Rectal smooth muscle tissue (tissue), 1 donor: Measurements from ENCODE around the gene GFRA4.

Experiments
- H3K27ac ChIP-seq: one replicate; pipeline ENCODE4 v1.7.0; 2013; ENCODE audit warnings: low read depth, low read length, inconsistent platforms
- H3K27me3 ChIP-seq: one replicate; pipeline ENCODE4 v1.7.0; 2013; ENCODE audit warnings: low read length; ENCODE audit not compliant: control insufficient read depth, insufficient read depth
- H3K36me3 ChIP-seq: one replicate; pipeline ENCODE4 v1.7.0; 2013; ENCODE audit warnings: low read length; ENCODE audit not compliant: control insufficient read depth, insufficient read depth
- H3K4me1 ChIP-seq: one replicate; pipeline ENCODE4 v1.7.0; 2013; ENCODE audit warnings: low read length; ENCODE audit not compliant: control insufficient read depth, insufficient read depth
- H3K4me3 ChIP-seq: one replicate; pipeline ENCODE4 v1.7.0; 2013; ENCODE audit warnings: low read length
- H3K9ac ChIP-seq: one replicate; pipeline ENCODE4 v1.7.0; 2013; ENCODE audit warnings: low read length

GFRA4 gene

GRCh38 chr20:3667434-3668037, 4.3 kb upstream of the GFRA4 start:
- H3K4me3 ChIP-seq, result no peak overlapping the region
- H3K36me3 ChIP-seq, result peaks cover 3% of the 10 kb centered on the region
- H3K27ac ChIP-seq, result no peak overlapping the region
- no peak overlapping the region for H3K9ac ChIP-seq
- peaks cover 12% of the 10 kb centered on the region for H3K27me3 ChIP-seq
- H3K4me1 ChIP-seq, result no peaks in the 10 kb centered on the region

DNA sequence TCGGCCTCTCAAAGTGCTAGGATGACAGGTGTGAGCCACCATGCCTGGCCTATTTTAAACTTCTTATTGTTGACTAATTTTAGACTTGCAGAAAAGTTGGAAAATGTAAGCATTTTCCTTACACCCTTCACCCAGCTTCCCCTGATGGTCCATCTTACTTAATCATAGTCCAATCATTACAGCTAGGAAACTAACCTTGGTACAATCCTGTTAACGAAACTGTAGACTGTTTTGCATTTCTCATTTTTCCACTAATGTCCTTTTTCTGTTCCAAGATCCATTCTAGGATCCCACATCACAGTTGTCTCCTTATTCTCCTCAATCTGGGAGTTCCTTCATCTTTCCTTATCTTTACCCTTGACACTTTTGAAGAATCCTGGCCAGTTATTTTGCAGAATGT, 659 bp upstream of the GFRA4 start:
- Histone ChIP-seq H3K4me1 (no peaks in the 10 kb centered on the region), H3K27me3 (peaks cover 17% of the 10 kb centered on the region), H3K9ac (no peak overlapping the region), H3K4me3 (no peak overlapping the region), H3K27ac (no peak overlapping the region), H3K36me3 (no peaks in the 10 kb centered on the region)

- H3K27me3 ChIP-seq, result peaks cover 17% of the 10 kb centered on the region
- H3K27ac ChIP-seq, result no peak overlapping the region
- H3K9ac ChIP-seq, result no peak overlapping the region
- no peaks in the 10 kb centered on the region for H3K4me1 ChIP-seq
- H3K36me3 ChIP-seq, result no peaks in the 10 kb centered on the region
- H3K4me3 ChIP-seq, result no peak overlapping the region
These were observed 1.2 kb downstream of the GFRA4 start for GRCh38 chr20:3661814-3662665.

GRCh38 chr20:3661060-3661813, 2.0 kb downstream of the GFRA4 start:
- H3K4me1 ChIP-seq, result no peaks in the 10 kb centered on the region
- no peak overlapping the region for H3K9ac ChIP-seq
- H3K36me3 ChIP-seq, result no peaks in the 10 kb centered on the region
- no peak overlapping the region for H3K4me3 ChIP-seq
- no peak overlapping the region for H3K27ac ChIP-seq
- H3K27me3 ChIP-seq, result peaks cover 17% of the 10 kb centered on the region

DNA sequence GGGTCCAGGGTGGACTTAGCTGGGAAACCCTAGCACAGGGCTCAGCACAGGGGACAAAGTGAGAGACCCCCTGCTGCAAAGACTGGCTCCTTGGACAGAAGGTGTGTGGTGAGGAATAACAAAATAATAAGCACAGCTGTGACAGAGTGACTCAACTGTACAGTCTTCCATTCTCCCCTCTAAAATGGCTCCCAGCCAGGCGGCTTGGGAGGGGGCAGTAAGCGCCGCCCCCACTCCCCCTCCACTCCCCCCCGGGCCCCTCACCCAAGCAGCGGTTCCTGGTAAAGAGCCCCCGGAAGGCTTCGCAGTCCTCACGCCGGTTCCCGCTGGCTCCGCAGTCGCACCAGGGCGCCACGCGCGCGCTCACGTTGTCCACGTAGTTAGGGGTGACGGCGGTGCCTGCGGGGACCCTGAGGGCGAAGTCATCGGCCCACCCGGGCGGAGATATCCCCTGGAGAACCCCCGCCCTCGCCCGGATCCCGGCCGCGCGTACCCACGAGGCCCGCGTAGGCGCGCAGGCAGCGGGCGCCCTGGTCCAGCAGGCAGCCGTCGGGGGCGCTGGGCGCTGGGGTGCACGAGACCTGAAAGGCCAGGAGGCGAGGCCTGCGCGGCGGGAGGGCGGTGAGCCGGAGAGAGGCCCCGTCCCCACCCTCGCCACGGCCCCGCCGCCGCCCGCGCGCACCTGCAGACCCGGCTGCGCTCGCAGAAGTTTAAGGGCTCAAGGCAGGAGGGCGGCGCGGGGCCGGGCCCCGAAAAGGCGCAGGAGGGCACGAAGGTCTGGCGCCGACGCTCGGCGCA, 2.7 kb downstream of the GFRA4 start:
- Histone ChIP-seq H3K4me3 (no peak overlapping the region), H3K27ac (no peak overlapping the region), H3K4me1 (no peaks in the 10 kb centered on the region), H3K36me3 (no peaks in the 10 kb centered on the region), H3K9ac (no peak overlapping the region), H3K27me3 (peaks cover 17% of the 10 kb centered on the region)

DNA sequence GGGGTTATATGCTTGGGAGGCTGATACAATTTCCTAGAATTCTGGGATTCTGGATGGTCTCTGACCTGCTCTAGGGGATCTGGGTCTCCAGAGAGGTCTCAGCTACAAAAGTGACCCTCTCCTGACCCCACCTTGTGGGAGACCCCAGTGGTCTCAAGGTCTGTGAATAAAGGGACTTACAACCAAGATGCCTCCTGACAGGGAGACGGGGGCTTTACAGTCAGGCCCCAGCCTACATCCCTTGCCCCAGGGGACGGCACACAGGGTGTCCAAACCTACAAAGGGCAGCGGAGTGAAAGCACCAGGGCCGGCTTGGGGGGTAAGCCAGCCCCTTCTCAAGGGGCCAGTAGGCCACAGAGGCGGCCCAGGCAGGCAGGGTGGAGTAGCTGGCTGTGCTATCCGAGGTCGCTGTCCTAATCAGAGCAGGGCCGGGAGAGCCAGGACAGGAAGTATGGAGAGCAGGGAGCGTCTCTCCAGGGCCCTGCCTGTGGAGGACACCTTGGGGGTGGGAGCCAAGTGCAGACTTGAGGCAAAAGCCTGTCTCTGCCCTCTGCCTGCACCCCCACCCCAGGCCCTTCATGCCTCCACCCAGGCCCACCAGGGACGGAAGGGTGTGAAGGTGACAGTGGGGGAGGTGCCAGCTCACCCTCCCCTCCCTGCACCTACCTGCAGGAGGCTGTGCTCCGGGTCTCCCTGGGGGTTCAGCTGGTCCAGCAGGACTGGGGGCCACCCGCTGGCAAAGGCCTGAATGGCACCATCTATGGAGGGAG, 3.5 kb downstream of the GFRA4 start:
- H3K4me3 ChIP-seq, result no peak overlapping the region
- H3K9ac ChIP-seq, result no peak overlapping the region
- H3K36me3 ChIP-seq, result no peaks in the 10 kb centered on the region
- H3K27me3 ChIP-seq, result peaks cover 17% of the 10 kb centered on the region
- no peak overlapping the region for H3K27ac ChIP-seq
- no peaks in the 10 kb centered on the region for H3K4me1 ChIP-seq

DNA sequence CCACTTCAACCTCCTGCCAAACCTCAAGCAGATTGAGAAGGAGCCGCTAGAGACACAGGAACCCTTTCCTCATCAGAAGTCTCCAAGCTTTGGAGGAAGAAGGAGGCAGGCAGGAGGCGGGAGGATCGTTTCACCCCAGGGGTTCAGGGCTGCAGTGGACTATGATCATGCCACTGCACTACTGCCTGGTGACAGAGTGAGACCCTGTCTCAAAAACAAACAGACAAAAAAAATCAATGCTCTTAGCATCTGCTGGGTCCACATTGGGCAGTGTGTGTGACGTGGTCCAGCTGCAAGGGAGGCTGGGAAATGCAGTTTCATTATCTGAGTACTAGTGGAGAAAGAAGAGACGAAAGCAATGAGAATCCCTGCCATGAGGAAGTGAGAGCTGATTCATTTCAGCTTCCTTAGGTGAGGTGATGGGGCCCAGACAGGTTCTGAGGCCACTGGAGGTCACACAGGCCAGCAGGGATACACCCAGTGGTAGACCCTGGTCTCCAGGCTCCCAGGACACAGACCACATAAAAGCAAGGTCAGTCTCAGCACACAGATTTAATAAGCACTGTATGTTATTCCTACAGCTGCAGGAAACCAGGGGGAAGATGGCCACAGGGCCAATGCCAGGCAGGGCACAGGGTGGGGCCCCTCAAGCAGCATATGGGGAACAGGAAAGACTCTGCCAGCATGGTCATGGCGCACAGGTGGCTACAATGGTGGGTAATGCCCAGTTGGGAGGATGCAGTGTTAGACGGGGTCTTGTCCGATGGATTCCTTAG, 4.3 kb downstream of the GFRA4 start:
- H3K4me1 ChIP-seq, result no peaks in the 10 kb centered on the region
- H3K27ac ChIP-seq, result no peak overlapping the region
- peaks cover 17% of the 10 kb centered on the region for H3K27me3 ChIP-seq
- no peak overlapping the region for H3K4me3 ChIP-seq
- H3K36me3 ChIP-seq, result no peaks in the 10 kb centered on the region
- no peak overlapping the region for H3K9ac ChIP-seq

DNA sequence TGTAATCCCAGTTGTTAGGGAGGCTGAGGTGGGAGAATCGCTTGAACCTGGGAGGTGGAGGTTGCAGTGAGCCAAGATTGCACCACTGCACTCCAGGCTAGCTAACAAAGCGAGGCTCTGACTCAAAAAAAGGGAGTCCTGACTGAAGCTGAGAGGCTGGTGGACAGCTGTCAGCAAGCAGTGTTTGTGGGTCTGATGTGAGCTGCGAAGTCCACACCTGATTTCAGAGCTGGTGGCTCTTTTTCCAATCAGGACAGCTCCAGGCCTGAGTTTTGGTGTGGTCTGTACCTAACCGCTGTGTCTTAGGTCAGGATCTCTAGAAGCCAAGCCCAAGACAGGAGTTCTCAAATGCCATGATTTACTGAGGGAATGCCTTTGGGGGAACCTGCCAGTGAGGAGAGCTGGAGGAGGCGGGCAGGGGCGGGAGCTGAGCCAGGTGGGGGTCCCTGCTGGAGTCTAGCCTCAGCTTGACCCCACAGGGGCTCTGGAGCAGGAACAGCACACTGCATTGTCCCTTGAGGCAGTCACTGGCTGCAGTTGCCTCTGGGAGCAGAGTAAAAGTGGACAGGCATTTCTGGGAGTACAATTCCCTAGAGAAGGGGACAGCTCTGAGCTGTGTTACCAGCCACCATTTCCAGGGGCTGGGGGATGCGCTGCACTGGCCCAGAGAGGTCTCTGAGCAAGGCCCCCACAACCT, 5.0 kb downstream of the GFRA4 start:
- Histone ChIP-seq H3K4me1 (no peaks in the 10 kb centered on the region), H3K36me3 (no peaks in the 10 kb centered on the region), H3K9ac (no peak overlapping the region), H3K27ac (no peak overlapping the region), H3K4me3 (no peak overlapping the region), H3K27me3 (peaks cover 17% of the 10 kb centered on the region)

DNA sequence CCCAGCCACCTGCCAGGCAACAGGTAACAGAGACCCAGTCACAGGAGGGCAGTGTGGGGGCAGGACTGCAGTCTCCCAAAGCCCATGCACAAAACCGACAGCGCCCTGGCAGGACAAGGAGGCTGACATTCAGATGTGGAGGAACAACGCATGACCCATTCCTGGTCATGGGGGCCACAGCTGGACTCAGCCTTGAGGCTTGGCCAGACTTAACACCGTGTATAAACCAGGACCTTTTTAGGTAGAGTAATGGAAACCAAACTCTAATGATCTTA, 8.1 kb downstream of the GFRA4 start:
- peaks cover 3% of the 10 kb centered on the region for H3K27me3 ChIP-seq
- H3K4me3 ChIP-seq, result no peak overlapping the region
- H3K27ac ChIP-seq, result no peak overlapping the region
- no peaks in the 10 kb centered on the region for H3K36me3 ChIP-seq
- no peaks in the 10 kb centered on the region for H3K4me1 ChIP-seq
- no peak overlapping the region for H3K9ac ChIP-seq

DNA sequence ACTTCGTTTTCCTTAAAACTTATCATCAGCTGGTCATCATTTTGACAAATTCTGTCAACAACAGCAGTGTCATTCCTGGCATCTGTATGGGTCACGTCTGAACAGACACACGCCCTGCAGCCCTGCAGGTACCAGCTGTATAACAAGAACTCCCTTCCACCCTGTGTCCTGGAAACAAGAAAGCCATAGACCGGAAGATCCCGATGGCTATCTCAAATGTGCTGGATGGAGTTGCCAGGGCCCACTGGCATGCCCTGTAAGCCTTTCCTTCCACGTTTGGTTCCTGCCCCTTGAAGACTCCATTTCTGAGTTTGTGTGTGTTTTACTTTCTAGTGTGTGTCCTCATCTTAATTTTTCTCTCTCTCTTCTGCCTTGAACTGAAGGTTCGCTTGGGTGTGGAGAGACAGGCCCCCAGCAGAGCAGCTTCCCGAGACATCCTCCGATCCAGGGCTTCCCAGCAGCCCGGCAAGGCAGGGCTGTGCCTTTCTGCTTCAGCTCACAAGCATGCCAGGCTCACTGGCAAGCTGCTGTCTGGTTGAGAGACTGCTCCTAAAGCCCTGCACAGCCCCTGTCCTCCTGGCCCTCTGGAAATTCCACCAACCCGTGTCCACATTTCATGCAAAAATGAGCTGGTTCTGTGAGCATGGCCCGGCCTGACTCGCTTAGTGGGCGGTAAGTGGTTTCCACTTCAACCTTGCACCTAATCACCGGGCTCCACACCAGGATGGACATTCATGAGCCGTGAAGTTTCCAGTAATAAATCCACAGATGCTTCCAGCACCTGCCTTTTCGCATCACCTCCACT, 8.7 kb downstream of the GFRA4 start:
- no peak overlapping the region for H3K9ac ChIP-seq
- no peak overlapping the region for H3K4me3 ChIP-seq
- no peaks in the 10 kb centered on the region for H3K36me3 ChIP-seq
- no peaks in the 10 kb centered on the region for H3K4me1 ChIP-seq
- no peaks in the 10 kb centered on the region for H3K27me3 ChIP-seq
- no peak overlapping the region for H3K27ac ChIP-seq
